GM12874 (cell line): ENCODE data around the gene ASIC4.

Source experiments
- TF ChIP-seq, protein P1 (sequence below): IDR thresholded peaks from 2 replicates; pipeline ENCODE4 v1.5.1; 2011; ENCODE audit warnings: low read depth, mild to moderate bottlenecking, control low read depth, low read length, moderate library complexity; ENCODE audit not compliant: insufficient read depth

ASIC4 gene

DNA sequence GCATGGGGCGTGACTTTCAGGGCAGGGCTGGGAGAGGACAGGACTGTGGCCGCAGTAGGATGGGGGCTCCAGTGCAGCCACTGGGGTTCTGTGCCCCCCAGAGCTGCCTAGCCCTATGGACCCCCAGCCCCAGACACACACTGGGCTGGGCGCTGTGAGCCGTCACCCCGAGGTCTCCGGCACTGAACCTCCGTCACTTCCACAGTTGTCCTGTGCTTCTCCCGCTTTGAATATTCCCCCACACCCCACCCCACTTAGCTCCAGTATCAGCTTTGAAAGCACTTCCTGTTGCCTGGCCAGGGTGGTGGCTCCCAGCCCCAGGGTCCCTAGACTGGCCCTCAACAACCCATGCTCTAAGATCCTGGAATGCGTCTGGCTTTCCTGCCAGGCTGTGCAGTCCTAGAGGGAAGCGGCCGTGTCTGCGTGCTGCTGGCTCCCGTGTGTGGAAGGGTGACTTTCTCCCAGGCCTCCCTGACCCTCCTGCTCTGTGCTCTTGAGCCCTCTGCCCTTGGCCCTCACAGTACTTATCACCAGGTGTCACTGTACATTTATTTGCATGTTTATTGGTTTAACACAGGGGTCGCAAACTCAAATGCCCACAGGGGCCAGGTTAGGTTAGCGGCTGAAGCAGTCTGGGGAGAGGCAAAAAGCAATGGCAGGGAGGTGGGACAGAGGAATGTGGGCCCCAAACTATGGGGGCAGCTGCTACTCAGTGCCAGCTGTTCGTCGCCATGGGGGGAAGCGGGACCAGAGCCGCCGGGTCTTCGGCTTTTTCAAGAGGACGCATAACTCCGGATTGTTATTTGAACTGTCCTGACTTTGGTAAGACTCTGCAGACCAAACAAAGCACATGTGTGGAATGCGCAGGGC is 47.1 kb downstream of the ASIC4 start:
- TF ChIP-seq, protein P1, sequence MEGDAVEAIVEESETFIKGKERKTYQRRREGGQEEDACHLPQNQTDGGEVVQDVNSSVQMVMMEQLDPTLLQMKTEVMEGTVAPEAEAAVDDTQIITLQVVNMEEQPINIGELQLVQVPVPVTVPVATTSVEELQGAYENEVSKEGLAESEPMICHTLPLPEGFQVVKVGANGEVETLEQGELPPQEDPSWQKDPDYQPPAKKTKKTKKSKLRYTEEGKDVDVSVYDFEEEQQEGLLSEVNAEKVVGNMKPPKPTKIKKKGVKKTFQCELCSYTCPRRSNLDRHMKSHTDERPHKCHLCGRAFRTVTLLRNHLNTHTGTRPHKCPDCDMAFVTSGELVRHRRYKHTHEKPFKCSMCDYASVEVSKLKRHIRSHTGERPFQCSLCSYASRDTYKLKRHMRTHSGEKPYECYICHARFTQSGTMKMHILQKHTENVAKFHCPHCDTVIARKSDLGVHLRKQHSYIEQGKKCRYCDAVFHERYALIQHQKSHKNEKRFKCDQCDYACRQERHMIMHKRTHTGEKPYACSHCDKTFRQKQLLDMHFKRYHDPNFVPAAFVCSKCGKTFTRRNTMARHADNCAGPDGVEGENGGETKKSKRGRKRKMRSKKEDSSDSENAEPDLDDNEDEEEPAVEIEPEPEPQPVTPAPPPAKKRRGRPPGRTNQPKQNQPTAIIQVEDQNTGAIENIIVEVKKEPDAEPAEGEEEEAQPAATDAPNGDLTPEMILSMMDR = no peak

- TF ChIP-seq, protein P1 = no peak
These were observed 48.1 kb downstream of the ASIC4 start for GRCh38 chr2:219562049-219563020.

GRCh38 chr2:219563271-219563928 is 49.1 kb downstream of the ASIC4 start:
- TF ChIP-seq, protein P1 = no peak

DNA sequence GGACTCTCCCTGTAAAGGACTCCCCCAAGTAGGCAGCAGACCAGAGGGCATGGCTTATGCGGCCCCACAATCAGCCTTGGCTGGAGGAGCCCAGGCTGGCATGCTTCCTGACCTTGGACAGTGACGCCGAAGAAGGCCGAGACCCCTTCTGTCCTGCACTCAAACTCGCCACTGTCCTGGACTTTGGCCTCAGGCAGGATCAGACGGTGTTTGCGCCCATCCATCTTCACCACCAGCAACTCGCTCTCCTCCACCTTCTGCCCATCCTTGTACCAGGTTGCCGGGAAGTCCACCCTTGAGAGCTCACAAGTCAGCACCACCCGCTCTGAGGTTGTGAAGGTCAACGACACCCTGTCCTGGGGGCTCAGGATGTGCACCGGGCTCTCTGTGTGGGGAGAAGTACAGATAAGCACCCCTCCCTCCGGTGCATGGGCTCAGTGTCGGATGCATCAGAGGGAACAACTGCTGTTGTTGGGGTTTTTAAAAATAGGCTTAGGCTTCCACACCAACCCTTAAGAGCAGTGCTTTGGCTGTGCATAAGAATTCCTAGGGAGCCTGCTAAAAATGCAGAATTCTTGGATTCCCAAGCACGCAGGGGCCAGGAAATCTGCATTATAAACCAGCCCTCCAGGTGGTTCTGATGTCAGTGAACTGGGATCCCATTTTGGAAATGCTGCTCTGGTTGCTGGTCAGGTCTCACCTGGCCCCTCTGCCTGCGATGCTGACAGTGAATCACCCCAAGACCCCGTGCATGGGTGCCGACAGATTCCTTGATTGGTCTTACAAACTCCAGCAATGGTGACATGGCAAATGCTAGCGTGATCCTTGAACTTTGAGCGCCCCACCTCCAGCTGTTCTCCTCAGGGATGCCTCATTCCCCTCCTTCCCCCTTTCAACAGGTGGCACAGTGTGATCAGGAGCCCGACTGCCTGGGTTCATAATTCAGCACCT is 51.1 kb downstream of the ASIC4 start:
- TF ChIP-seq, protein P1 = no peak

GRCh38 chr2:219566640-219567039 is 52.4 kb downstream of the ASIC4 start:
- TF ChIP-seq, protein P1 = no peak

GRCh38 chr2:219567131-219567530 is 52.8 kb downstream of the ASIC4 start:
- TF ChIP-seq, protein P1 = no peak
